DOHH2 (cell line): ENCODE data around the gene PHACTR1.

ENCODE experiments used
- H3F3A ChIP-seq: fragments of 200-600 bp; sonication (generic), shearing (Covaris generic); 2 replicates; pipeline ENCODE4 v1.6.0; 2016; ENCODE audit warnings: antibody characterized with exemption, mild to moderate bottlenecking; ENCODE audit not compliant: control insufficient read depth, insufficient read depth
- H3K27ac ChIP-seq: fragments of 200-600 bp; sonication (generic); 2 replicates; pipeline ENCODE4 v1.5.1; 2014; ENCODE audit warnings: low read depth, mild to moderate bottlenecking, low read length, moderate library complexity
- H3K27me3 ChIP-seq: fragments of 200-600 bp; sonication (generic); 2 replicates; pipeline ENCODE4 v1.6.1; 2014; ENCODE audit warnings: mild to moderate bottlenecking, low read length, mixed read lengths; ENCODE audit not compliant: control insufficient read depth
- H3K36me3 ChIP-seq: fragments of 200-600 bp; sonication (generic); 2 replicates; pipeline ENCODE4 v1.6.1; 2014; ENCODE audit warnings: mild to moderate bottlenecking, low read length, moderate library complexity, mixed read lengths; ENCODE audit not compliant: control insufficient read depth
- H3K4me1 ChIP-seq: fragments of 200-600 bp; sonication (generic); 2 replicates; pipeline ENCODE4 v1.6.1; 2014; ENCODE audit warnings: mild to moderate bottlenecking, low read length, mixed read lengths; ENCODE audit not compliant: control insufficient read depth
- H3K4me2 ChIP-seq: fragments of 200-600 bp; sonication (generic); 2 replicates; pipeline ENCODE4 v1.6.0; 2014; ENCODE audit warnings: mild to moderate bottlenecking, low read length, moderate library complexity
- H3K4me3 ChIP-seq: fragments of 200-600 bp; sonication (generic); 2 replicates; pipeline ENCODE4 v1.5.1; 2014; ENCODE audit warnings: mild to moderate bottlenecking, low read length, mixed read lengths
- H3K79me2 ChIP-seq: fragments of 200-600 bp; sonication (generic); 2 replicates; pipeline ENCODE4 v1.6.1; 2014; ENCODE audit warnings: mild to moderate bottlenecking, low read length, mixed read lengths; ENCODE audit not compliant: control insufficient read depth
- H3K9me2 ChIP-seq: fragments of 200-600 bp; sonication (generic); replicated peaks from 2 replicates; pipeline ENCODE4 v1.6.1; 2014; ENCODE audit warnings: mild to moderate bottlenecking, low read length, mixed read lengths; ENCODE audit not compliant: control insufficient read depth
- H3K9me3 ChIP-seq: fragments of 200-600 bp; sonication (generic); 2 replicates; pipeline ENCODE4 v1.6.1; 2014; ENCODE audit warnings: antibody characterized with exemption, low read length, mixed read lengths; ENCODE audit not compliant: control insufficient read depth, insufficient read depth
- H4K20me1 ChIP-seq: fragments of 200-600 bp; sonication (generic); 2 replicates; pipeline ENCODE4 v1.6.0; 2014; ENCODE audit warnings: low read depth, mild to moderate bottlenecking, antibody characterized with exemption, low read length, moderate library complexity; ENCODE audit not compliant: control insufficient read depth, insufficient read depth
- CTCF ChIP-seq: fragments of 200-600 bp; sonication (generic); IDR thresholded peaks from one replicate; pipeline ENCODE4 v1.5.1; 2014; ENCODE audit warnings: antibody characterized with exemption, mild to moderate bottlenecking, low read depth, low read length; ENCODE audit not compliant: poor library complexity, severe bottlenecking
- EZH2phosphoT487 ChIP-seq: fragments of 200-600 bp; sonication (generic); IDR thresholded peaks from 2 replicates; pipeline ENCODE4 v1.6.1; 2017; ENCODE audit warnings: borderline replicate concordance, mild to moderate bottlenecking, antibody characterized with exemption, low read length, moderate library complexity, mixed read lengths

Gene PHACTR1

GRCh38 chr6:12968290-12968689, 251.7 kb downstream of the PHACTR1 start:
- Histone ChIP-seq H3K4me3 (no peak overlapping the region), H3K27me3 (peaks cover 9% of the 10 kb centered on the region; the same call in 1 of the 2 replicates), H3K79me2 (no peaks in the 10 kb centered on the region), H3K9me3 (no peaks in the 10 kb centered on the region), H3K4me2 (no peak overlapping the region), H4K20me1 (no peaks in the 10 kb centered on the region), H3K4me1 (no peaks in the 10 kb centered on the region; the same call in 1 of the 2 replicates), H3K36me3 (no peaks in the 10 kb centered on the region), H3F3A (no peaks in the 10 kb centered on the region), H3K27ac (no peak overlapping the region), H3K9me2 (no peaks in the 10 kb centered on the region)
- no peak for TF ChIP-seq EZH2phosphoT487
- TF ChIP-seq CTCF: no peak

- no peak for TF ChIP-seq EZH2phosphoT487
- no peak for TF ChIP-seq CTCF
- no peak overlapping the region for H3K27ac ChIP-seq
Observed at GRCh38 chr6:12968839-12969558, 252.4 kb downstream of the PHACTR1 start.

DNA sequence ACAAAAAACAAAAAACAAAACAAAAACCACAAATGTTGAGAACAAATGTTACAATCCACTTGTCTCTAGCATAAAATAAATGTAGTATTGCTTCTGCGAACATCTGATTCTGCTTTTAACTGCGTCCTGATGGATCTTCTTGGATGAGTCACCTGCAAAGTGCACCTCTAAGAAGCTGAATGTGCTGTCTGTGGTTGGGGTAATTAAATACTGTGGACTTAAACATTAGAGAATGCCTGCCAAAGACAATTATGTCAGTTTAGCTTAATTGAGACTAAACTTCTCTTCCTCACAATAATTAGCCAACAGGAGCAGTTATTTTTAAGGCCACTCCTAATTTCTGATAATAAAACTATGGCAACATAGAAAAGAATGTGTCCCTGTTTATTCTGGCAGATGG, 253.4 kb downstream of the PHACTR1 start:
- H3K36me3 ChIP-seq: no peaks in the 10 kb centered on the region
- TF ChIP-seq EZH2phosphoT487: no peak
- TF ChIP-seq CTCF: no peak
- no peak overlapping the region for H3K27ac ChIP-seq
- H3K9me3 ChIP-seq: no peaks in the 10 kb centered on the region
- no peaks in the 10 kb centered on the region for H3K9me2 ChIP-seq
- no peak overlapping the region for H3K4me3 ChIP-seq
- peaks cover 12% of the 10 kb centered on the region; the same call in 1 of the 2 replicates for H3K27me3 ChIP-seq
- no peaks in the 10 kb centered on the region for H4K20me1 ChIP-seq
- H3F3A ChIP-seq: no peaks in the 10 kb centered on the region
- no peaks in the 10 kb centered on the region for H3K79me2 ChIP-seq
- no peak overlapping the region for H3K4me2 ChIP-seq
- H3K4me1 ChIP-seq: no peaks in the 10 kb centered on the region

More at GRCh38 chr6:12968839-12969558, 252.4 kb downstream of the PHACTR1 start:
- H3K4me3 ChIP-seq: no peak overlapping the region
- no peaks in the 10 kb centered on the region for H3F3A ChIP-seq
- no peak overlapping the region for H3K4me2 ChIP-seq
- H3K9me2 ChIP-seq: no peaks in the 10 kb centered on the region
- no peaks in the 10 kb centered on the region for H3K36me3 ChIP-seq
- H4K20me1 ChIP-seq: no peaks in the 10 kb centered on the region
- peaks cover 9% of the 10 kb centered on the region; the same call in 1 of the 2 replicates for H3K27me3 ChIP-seq
- no peaks in the 10 kb centered on the region for H3K9me3 ChIP-seq
- H3K4me1 ChIP-seq: no peaks in the 10 kb centered on the region
- no peaks in the 10 kb centered on the region for H3K79me2 ChIP-seq
